ENCODE measurements around the gene INSL3.

GRCh38 chr19:17775991-17776803 is 45.1 kb downstream of the INSL3 start:
- TF ChIP-seq POLR2A (IDR thresholded peaks at IDR 0.05) (no peak), CTCF (IDR thresholded peaks at IDR 0.05) (no peak)
